SH-SY5Y (cell line): Measurements from ENCODE around the gene RANGAP1.

Source experiments
- GATA2 ChIP-seq: IDR thresholded peaks from 2 replicates; pipeline ENCODE4 v1.6.1; 2011; ENCODE audit warnings: mild to moderate bottlenecking, low read depth, low read length
- GATA3 ChIP-seq: IDR thresholded peaks from 2 replicates; pipeline ENCODE4 v1.6.1; 2011; ENCODE audit warnings: low read depth, mild to moderate bottlenecking, low read length, moderate library complexity

DNA sequence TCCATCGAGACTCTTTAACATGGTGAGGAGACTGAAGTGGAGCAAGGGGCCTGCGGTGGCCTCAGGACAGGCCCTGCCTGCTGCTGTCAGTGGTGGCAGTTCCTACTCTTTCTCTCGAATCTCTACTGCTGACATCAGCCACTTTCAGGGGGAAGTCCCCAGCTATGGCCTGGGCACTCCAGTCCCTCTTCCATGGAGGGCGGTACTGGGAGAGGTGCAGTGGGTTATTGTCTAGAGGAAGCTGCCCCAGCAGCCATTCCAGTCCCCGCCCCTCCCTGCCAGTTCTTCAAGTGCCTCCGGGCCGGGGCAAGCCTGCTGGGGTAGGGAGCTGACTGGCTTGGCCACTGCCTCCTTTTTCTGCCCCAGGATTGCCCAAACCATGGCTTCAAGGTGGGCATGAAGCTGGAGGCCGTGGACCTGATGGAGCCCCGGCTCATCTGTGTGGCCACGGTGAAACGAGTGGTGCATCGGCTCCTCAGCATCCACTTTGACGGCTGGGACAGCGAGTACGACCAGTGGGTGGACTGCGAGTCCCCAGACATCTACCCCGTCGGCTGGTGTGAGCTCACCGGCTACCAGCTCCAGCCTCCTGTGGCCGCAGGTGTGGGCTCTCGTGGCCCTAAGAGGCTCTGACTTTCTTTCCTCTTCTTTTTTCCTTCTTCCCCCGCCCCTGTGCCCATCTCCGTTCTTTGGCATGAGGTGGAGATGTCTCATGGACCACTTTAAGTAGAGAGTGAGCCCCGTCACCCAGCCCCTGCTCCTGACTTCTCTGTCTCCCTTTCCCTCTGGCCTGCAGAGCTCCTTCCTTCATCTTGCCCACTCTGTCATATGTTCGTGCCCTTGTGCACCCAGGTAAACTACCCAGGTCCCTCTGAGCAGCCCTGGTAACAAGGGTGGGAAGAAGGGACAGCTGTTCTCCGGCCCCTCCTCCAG lies 59.0 kb downstream of the RANGAP1 start:
- TF ChIP-seq GATA2 = no peak
- no peak for TF ChIP-seq GATA3
